ENCODE measurements around the gene KCNT1.

- TF ChIP-seq, protein P1, sequence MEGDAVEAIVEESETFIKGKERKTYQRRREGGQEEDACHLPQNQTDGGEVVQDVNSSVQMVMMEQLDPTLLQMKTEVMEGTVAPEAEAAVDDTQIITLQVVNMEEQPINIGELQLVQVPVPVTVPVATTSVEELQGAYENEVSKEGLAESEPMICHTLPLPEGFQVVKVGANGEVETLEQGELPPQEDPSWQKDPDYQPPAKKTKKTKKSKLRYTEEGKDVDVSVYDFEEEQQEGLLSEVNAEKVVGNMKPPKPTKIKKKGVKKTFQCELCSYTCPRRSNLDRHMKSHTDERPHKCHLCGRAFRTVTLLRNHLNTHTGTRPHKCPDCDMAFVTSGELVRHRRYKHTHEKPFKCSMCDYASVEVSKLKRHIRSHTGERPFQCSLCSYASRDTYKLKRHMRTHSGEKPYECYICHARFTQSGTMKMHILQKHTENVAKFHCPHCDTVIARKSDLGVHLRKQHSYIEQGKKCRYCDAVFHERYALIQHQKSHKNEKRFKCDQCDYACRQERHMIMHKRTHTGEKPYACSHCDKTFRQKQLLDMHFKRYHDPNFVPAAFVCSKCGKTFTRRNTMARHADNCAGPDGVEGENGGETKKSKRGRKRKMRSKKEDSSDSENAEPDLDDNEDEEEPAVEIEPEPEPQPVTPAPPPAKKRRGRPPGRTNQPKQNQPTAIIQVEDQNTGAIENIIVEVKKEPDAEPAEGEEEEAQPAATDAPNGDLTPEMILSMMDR (IDR thresholded peaks at IDR 0.05) = no peak
- TF ChIP-seq POLR2AphosphoS5 (IDR thresholded peaks at IDR 0.05; ENCODE audit: insufficient read depth in 1 of 2, low read depth in 1 of 2) (no peak), POLR2A (IDR thresholded peaks at IDR 0.05) (no peak)
Measured at GRCh38 chr9:135662758-135663450, 39.1 kb upstream of the KCNT1 start, which contains the start of gene LCN9.

All from vagina (tissue), 2 donors.